ENCODE measurements around the gene PARM1. TPM values are rescaled to one million over a fixed set of nuclear protein-coding genes. Genes with fewer than 3 reads are reported as not detected.

PARM1 gene
- total and polyA plus RNA-seq, 12 donors: 11.3 to 204 (median 70.6) TPM

GRCh38 chr4:74934888-74935287 is 2.0 kb downstream of the PARM1 start:
- WGBS, 4 donors: 17 to 20% (median 19%) methylated on average over 9 to 10 of the region's 10 CpGs

DNA sequence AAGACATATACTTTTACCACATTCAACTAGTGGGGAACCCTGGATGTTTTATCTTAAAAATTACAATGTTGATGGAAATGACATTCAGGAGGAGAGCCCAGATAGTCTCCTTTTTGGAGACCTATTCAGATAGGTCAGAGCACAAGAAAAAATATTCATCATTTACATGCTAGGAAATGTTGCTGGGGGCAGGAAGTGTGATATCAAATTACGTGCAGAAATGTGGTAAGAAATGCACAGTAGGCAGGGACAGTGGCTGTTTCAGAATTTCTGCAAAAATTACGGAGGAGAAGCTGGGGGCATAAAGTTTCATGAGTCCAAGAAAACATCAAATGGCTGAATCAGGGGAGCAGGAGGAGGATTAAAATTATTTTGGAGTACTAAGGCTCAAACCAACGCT is 8.2 kb downstream of the PARM1 start:
- Histone ChIP-seq H3K4me3 (no peak overlapping the region), H3K36me3 (replicated peaks in 1 of 2) (no peaks in the 10 kb centered on the region), H3K27ac (no peak overlapping the region), H3K4me1 (replicated peaks in 1 of 2) (no peaks in the 10 kb centered on the region), H3K9me3 (replicated peaks in 1 of 3) (no peaks in the 10 kb centered on the region), H3K27me3 (no peaks in the 10 kb centered on the region)
- no peak for DNase-seq
- 56 to 67% (median 64%) methylated on average over 3 of the region's 3 CpGs for WGBS, 4 donors
- TF ChIP-seq, protein P1, sequence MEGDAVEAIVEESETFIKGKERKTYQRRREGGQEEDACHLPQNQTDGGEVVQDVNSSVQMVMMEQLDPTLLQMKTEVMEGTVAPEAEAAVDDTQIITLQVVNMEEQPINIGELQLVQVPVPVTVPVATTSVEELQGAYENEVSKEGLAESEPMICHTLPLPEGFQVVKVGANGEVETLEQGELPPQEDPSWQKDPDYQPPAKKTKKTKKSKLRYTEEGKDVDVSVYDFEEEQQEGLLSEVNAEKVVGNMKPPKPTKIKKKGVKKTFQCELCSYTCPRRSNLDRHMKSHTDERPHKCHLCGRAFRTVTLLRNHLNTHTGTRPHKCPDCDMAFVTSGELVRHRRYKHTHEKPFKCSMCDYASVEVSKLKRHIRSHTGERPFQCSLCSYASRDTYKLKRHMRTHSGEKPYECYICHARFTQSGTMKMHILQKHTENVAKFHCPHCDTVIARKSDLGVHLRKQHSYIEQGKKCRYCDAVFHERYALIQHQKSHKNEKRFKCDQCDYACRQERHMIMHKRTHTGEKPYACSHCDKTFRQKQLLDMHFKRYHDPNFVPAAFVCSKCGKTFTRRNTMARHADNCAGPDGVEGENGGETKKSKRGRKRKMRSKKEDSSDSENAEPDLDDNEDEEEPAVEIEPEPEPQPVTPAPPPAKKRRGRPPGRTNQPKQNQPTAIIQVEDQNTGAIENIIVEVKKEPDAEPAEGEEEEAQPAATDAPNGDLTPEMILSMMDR (IDR thresholded peaks at IDR 0.05): no peak
- TF ChIP-seq POLR2A (IDR thresholded peaks at IDR 0.05): no peak
- intact Hi-C loops (cut with DNase I): no loop called here

More at GRCh38 chr4:74934888-74935287, 2.0 kb downstream of the PARM1 start:
- TF ChIP-seq POLR2A (IDR thresholded peaks at IDR 0.05): no peak
- TF ChIP-seq, protein P1 (IDR thresholded peaks at IDR 0.05): no peak
- H3K4me3 ChIP-seq: peak overlapping the region in 1 of 4 donors; percentile 55
- H3K9me3 ChIP-seq (replicated peaks in 1 of 3): no peaks in the 10 kb centered on the region
- peaks cover 2% of the 10 kb centered on the region for H3K27me3 ChIP-seq
- H3K27ac ChIP-seq: peak overlapping the region in 1 of 5 donors; percentile 65
- DNase-seq: peak in 2 of 7 donors; percentile 4 to 9
- intact Hi-C loops (cut with DNase I): no loop called here
- peaks cover 0 to 13% of the 10 kb centered on the region in 2 donors for H3K4me1 ChIP-seq (replicated peaks in 1 of 2)
- no peaks in the 10 kb centered on the region for H3K36me3 ChIP-seq (replicated peaks in 1 of 2)

GRCh38 chr4:74942251-74942917 is 9.5 kb downstream of the PARM1 start:
- intact Hi-C loops (cut with DNase I): no loop called here
- WGBS, 4 donors: 61 to 72% (median 69%) methylated on average over 3 of the region's 3 CpGs
- DNase-seq: no peak
- H3K27ac ChIP-seq: no peak overlapping the region
- H3K27me3 ChIP-seq: no peaks in the 10 kb centered on the region
- no peaks in the 10 kb centered on the region for H3K9me3 ChIP-seq (replicated peaks in 1 of 3)
- no peak for TF ChIP-seq POLR2A (IDR thresholded peaks at IDR 0.05)
- TF ChIP-seq, protein P1 (IDR thresholded peaks at IDR 0.05): no peak
- no peaks in the 10 kb centered on the region for H3K36me3 ChIP-seq (replicated peaks in 1 of 2)
- no peak overlapping the region for H3K4me3 ChIP-seq
- H3K4me1 ChIP-seq (replicated peaks in 1 of 2): no peaks in the 10 kb centered on the region

GRCh38 chr4:74942918-74943253 is 10.0 kb downstream of the PARM1 start:
- DNase-seq: no peak
- no peaks in the 10 kb centered on the region for H3K36me3 ChIP-seq (replicated peaks in 1 of 2)
- 74 to 90% (median 82%) methylated on average over 3 of the region's 3 CpGs for WGBS, 4 donors
- H3K9me3 ChIP-seq (replicated peaks in 1 of 3): no peaks in the 10 kb centered on the region
- H3K4me3 ChIP-seq: no peak overlapping the region
- H3K4me1 ChIP-seq (replicated peaks in 1 of 2): no peaks in the 10 kb centered on the region
- no peaks in the 10 kb centered on the region for H3K27me3 ChIP-seq
- intact Hi-C loops (cut with DNase I): no loop called here
- TF ChIP-seq, protein P1 (IDR thresholded peaks at IDR 0.05): no peak
- no peak for TF ChIP-seq POLR2A (IDR thresholded peaks at IDR 0.05)
- H3K27ac ChIP-seq: no peak overlapping the region

All from adrenal gland (tissue), 12 donors.